Measurements from ENCODE around the gene NFKBIZ.

The NFKBIZ gene

GRCh38 chr3:101868534-101869464, 19.5 kb downstream of the NFKBIZ start:
- no peak for TF ChIP-seq EP300 (IDR thresholded peaks at IDR 0.05; ENCODE audit: borderline replicate concordance)
- no peak for TF ChIP-seq RAD21 (IDR thresholded peaks at IDR 0.05; ENCODE audit: low read depth)

- no peak for TF ChIP-seq REST (IDR thresholded peaks at IDR 0.05; ENCODE audit: low read depth)
- TF ChIP-seq TEAD4 (IDR thresholded peaks at IDR 0.05) = no peak
- no peak for TF ChIP-seq EGR1 (IDR thresholded peaks at IDR 0.05)
- no peak for TF ChIP-seq CEBPB (IDR thresholded peaks at IDR 0.05)
- TF ChIP-seq MAX (IDR thresholded peaks at IDR 0.05) = no peak
- no peak for TF ChIP-seq YY1 (IDR thresholded peaks at IDR 0.05; ENCODE audit: low read depth)
- TF ChIP-seq CREB1 (IDR thresholded peaks at IDR 0.05; ENCODE audit: low read depth) = no peak
- no peak for TF ChIP-seq ZBTB7A (IDR thresholded peaks at IDR 0.05; ENCODE audit: low read depth)
- no peak for TF ChIP-seq TCF12 (IDR thresholded peaks at IDR 0.05; ENCODE audit: low read depth)
- TF ChIP-seq FOXM1 (IDR thresholded peaks at IDR 0.05; ENCODE audit: borderline replicate concordance, low read depth) = no peak
- TF ChIP-seq TAF1 (IDR thresholded peaks at IDR 0.05; ENCODE audit: low read depth) = no peak
- TF ChIP-seq EP300 (IDR thresholded peaks at IDR 0.05; ENCODE audit: borderline replicate concordance) = no peak
- TF ChIP-seq USF1 (IDR thresholded peaks at IDR 0.05) = no peak
- no peak for TF ChIP-seq RAD21 (IDR thresholded peaks at IDR 0.05; ENCODE audit: low read depth)
- no peak for TF ChIP-seq NFIC (IDR thresholded peaks at IDR 0.05)
Measured at GRCh38 chr3:101870138-101870537, 20.8 kb downstream of the NFKBIZ start.

- TF ChIP-seq FOXM1 (IDR thresholded peaks at IDR 0.05; ENCODE audit: borderline replicate concordance, low read depth) (no peak), TAF1 (IDR thresholded peaks at IDR 0.05; ENCODE audit: low read depth) (no peak), EP300 (IDR thresholded peaks at IDR 0.05; ENCODE audit: borderline replicate concordance) (no peak), NFIC (IDR thresholded peaks at IDR 0.05) (no peak), YY1 (IDR thresholded peaks at IDR 0.05; ENCODE audit: low read depth) (no peak), USF1 (IDR thresholded peaks at IDR 0.05) (no peak), EGR1 (IDR thresholded peaks at IDR 0.05) (no peak), CEBPB (IDR thresholded peaks at IDR 0.05) (no peak), TEAD4 (IDR thresholded peaks at IDR 0.05) (no peak), RAD21 (IDR thresholded peaks at IDR 0.05; ENCODE audit: low read depth) (no peak), MAX (IDR thresholded peaks at IDR 0.05) (no peak), CREB1 (IDR thresholded peaks at IDR 0.05; ENCODE audit: low read depth) (no peak), TCF12 (IDR thresholded peaks at IDR 0.05; ENCODE audit: low read depth) (no peak)
Measured at GRCh38 chr3:101873619-101874018, 24.3 kb downstream of the NFKBIZ start.

GRCh38 chr3:101876142-101876541, 26.8 kb downstream of the NFKBIZ start:
- TF ChIP-seq RAD21 (IDR thresholded peaks at IDR 0.05; ENCODE audit: low read depth) (no peak), FOXM1 (IDR thresholded peaks at IDR 0.05; ENCODE audit: borderline replicate concordance, low read depth) (no peak), EP300 (IDR thresholded peaks at IDR 0.05; ENCODE audit: borderline replicate concordance) (no peak), TAF1 (IDR thresholded peaks at IDR 0.05; ENCODE audit: low read depth) (no peak), TCF12 (IDR thresholded peaks at IDR 0.05; ENCODE audit: low read depth) (no peak), YY1 (IDR thresholded peaks at IDR 0.05; ENCODE audit: low read depth) (no peak), USF1 (IDR thresholded peaks at IDR 0.05) (no peak), CEBPB (IDR thresholded peaks at IDR 0.05) (no peak), REST (IDR thresholded peaks at IDR 0.05; ENCODE audit: low read depth) (no peak), NFIC (IDR thresholded peaks at IDR 0.05) (no peak), EGR1 (IDR thresholded peaks at IDR 0.05) (no peak), ZBTB7A (IDR thresholded peaks at IDR 0.05; ENCODE audit: low read depth) (no peak), TEAD4 (IDR thresholded peaks at IDR 0.05) (no peak), CREB1 (IDR thresholded peaks at IDR 0.05; ENCODE audit: low read depth) (no peak), MAX (IDR thresholded peaks at IDR 0.05) (no peak)

GRCh38 chr3:101878589-101878988, 29.3 kb downstream of the NFKBIZ start:
- no peak for TF ChIP-seq TCF12 (IDR thresholded peaks at IDR 0.05; ENCODE audit: low read depth)
- TF ChIP-seq RAD21 (IDR thresholded peaks at IDR 0.05; ENCODE audit: low read depth) = no peak
- TF ChIP-seq FOXM1 (IDR thresholded peaks at IDR 0.05; ENCODE audit: borderline replicate concordance, low read depth) = no peak
- no peak for TF ChIP-seq CEBPB (IDR thresholded peaks at IDR 0.05)
- TF ChIP-seq TAF1 (IDR thresholded peaks at IDR 0.05; ENCODE audit: low read depth) = no peak
- no peak for TF ChIP-seq MAX (IDR thresholded peaks at IDR 0.05)
- TF ChIP-seq CREB1 (IDR thresholded peaks at IDR 0.05; ENCODE audit: low read depth) = no peak
- no peak for TF ChIP-seq USF1 (IDR thresholded peaks at IDR 0.05)
- no peak for TF ChIP-seq NFIC (IDR thresholded peaks at IDR 0.05)
- no peak for TF ChIP-seq EGR1 (IDR thresholded peaks at IDR 0.05)
- TF ChIP-seq YY1 (IDR thresholded peaks at IDR 0.05; ENCODE audit: low read depth) = no peak
- TF ChIP-seq TEAD4 (IDR thresholded peaks at IDR 0.05) = no peak
- no peak for TF ChIP-seq REST (IDR thresholded peaks at IDR 0.05; ENCODE audit: low read depth)
- TF ChIP-seq ZBTB7A (IDR thresholded peaks at IDR 0.05; ENCODE audit: low read depth) = no peak
- TF ChIP-seq EP300 (IDR thresholded peaks at IDR 0.05; ENCODE audit: borderline replicate concordance) = no peak
